Liver (tissue), 9 donors: ENCODE data around the gene DPEP2. TPM values are rescaled to one million over a fixed set of nuclear protein-coding genes. Genes with fewer than 3 reads are reported as not detected.

Source experiments
- DNase-seq: peaks from one replicate; pipeline ENCODE4 v3.0.0-alpha.2; 2017; ENCODE audit warnings: low spot score
- H3K27ac ChIP-seq, 2 donors: one replicate each; pipeline ENCODE4 v1.7.0; 2013; ENCODE audit warnings: inconsistent platforms in 2 of 2, low read length in 2 of 2, control low read depth in 1 of 2, low read depth in 1 of 2, mild to moderate bottlenecking in 1 of 2
- H3K27me3 ChIP-seq, 4 donors: one replicate each; pipeline versions ENCODE4 v1.6.1 to v1.7.0; 2013; ENCODE audit warnings: low read length in 3 of 4, inconsistent platforms in 1 of 4, mild to moderate bottlenecking in 1 of 4, moderate library complexity in 1 of 4; ENCODE audit not compliant: control insufficient read depth in 4 of 4, insufficient read depth in 4 of 4
- H3K36me3 ChIP-seq, 4 donors: one replicate each; pipeline versions ENCODE4 v1.6.1 to v1.7.0; 2013; ENCODE audit warnings: low read length in 3 of 4, mild to moderate bottlenecking in 3 of 4, low read depth in 1 of 4, moderate library complexity in 1 of 4; ENCODE audit not compliant: control insufficient read depth in 4 of 4, insufficient read depth in 3 of 4
- H3K4me1 ChIP-seq, 4 donors: one replicate each; pipeline versions ENCODE4 v1.6.1 to v1.7.0; 2013; ENCODE audit warnings: low read length in 3 of 4, mild to moderate bottlenecking in 3 of 4, moderate library complexity in 1 of 4; ENCODE audit not compliant: control insufficient read depth in 4 of 4, insufficient read depth in 4 of 4
- H3K4me3 ChIP-seq, 3 donors: one replicate each; pipeline versions ENCODE4 v1.6.1 to v1.7.0; 2013; ENCODE audit warnings: low read length in 3 of 3, control low read depth in 1 of 3, low read depth in 1 of 3, mild to moderate bottlenecking in 1 of 3
- H3K9ac ChIP-seq, 2 donors: one replicate each; pipeline ENCODE4 v1.7.0; 2013; ENCODE audit warnings: low read length in 2 of 2, mild to moderate bottlenecking in 2 of 2, moderate library complexity in 2 of 2, control low read depth in 1 of 2, low read depth in 1 of 2
- H3K9me3 ChIP-seq, 4 donors: one replicate each; pipeline versions ENCODE4 v1.6.1 to v1.7.0; 2013; ENCODE audit warnings: low read length in 3 of 4; ENCODE audit not compliant: control insufficient read depth in 4 of 4
- EGR1 ChIP-seq, 2 donors: IDR thresholded peaks; 2 replicates each; pipeline ENCODE4 v1.6.1; 2016 to 2018; ENCODE audit warnings: antibody characterized with exemption in 2 of 2, low read depth in 2 of 2
- FOXA1 ChIP-seq: IDR thresholded peaks from 2 replicates; pipeline ENCODE4 v1.6.1; 2016; ENCODE audit warnings: antibody characterized with exemption
- FOXA2 ChIP-seq: IDR thresholded peaks from 2 replicates; pipeline ENCODE4 v1.6.1; 2016; ENCODE audit warnings: antibody characterized with exemption
- GABPA ChIP-seq, 2 donors: IDR thresholded peaks in 1 of 2; conservative IDR thresholded peaks in 1 of 2; 2 replicates each; pipeline ENCODE4 v1.6.1; 2016; ENCODE audit warnings: antibody characterized with exemption in 2 of 2, mild to moderate bottlenecking in 1 of 2, moderate library complexity in 1 of 2
- HNF4A ChIP-seq, 2 donors: conservative IDR thresholded peaks; 2 replicates each; pipeline ENCODE4 v1.6.1; 2016; ENCODE audit warnings: antibody characterized with exemption in 2 of 2, mild to moderate bottlenecking in 2 of 2
- HNF4G ChIP-seq: IDR thresholded peaks from 2 replicates; pipeline ENCODE4 v1.6.1; 2016; ENCODE audit warnings: antibody characterized with exemption
- JUND ChIP-seq, 2 donors: IDR thresholded peaks; 2 replicates each; pipeline ENCODE4 v1.6.1; 2016; ENCODE audit warnings: antibody characterized with exemption in 2 of 2
- NR2F2 ChIP-seq: IDR thresholded peaks from 2 replicates; pipeline ENCODE4 v1.6.1; 2016; ENCODE audit warnings: antibody characterized with exemption
- RAD21 ChIP-seq, 2 donors: IDR thresholded peaks; 2 replicates each; pipeline ENCODE4 v1.6.1; 2016; ENCODE audit warnings: antibody characterized with exemption in 2 of 2, mild to moderate bottlenecking in 2 of 2
- RXRA ChIP-seq, 2 donors: IDR thresholded peaks; 2 replicates each; pipeline ENCODE4 v1.6.1; 2017 to 2018; ENCODE audit warnings: antibody characterized with exemption in 2 of 2, mild to moderate bottlenecking in 1 of 2
- SP1 ChIP-seq: IDR thresholded peaks from 2 replicates; pipeline ENCODE4 v1.6.1; 2018; ENCODE audit warnings: antibody characterized with exemption, mild to moderate bottlenecking
- TAF1 ChIP-seq: conservative IDR thresholded peaks from 2 replicates; pipeline ENCODE4 v1.6.1; 2016; ENCODE audit warnings: antibody characterized with exemption, mild to moderate bottlenecking
- YY1 ChIP-seq: IDR thresholded peaks from 2 replicates; pipeline ENCODE4 v1.6.1; 2016; ENCODE audit warnings: antibody characterized with exemption, mild to moderate bottlenecking
- WGBS: extraction: QIAGEN DNeasy Blood & Tissue Kit; methylation state at CpG from one replicate; pipeline ENCODE4 v1.1.7; 2013; 5-methylcytosine and 5-hydroxymethylcytosine counted together
- polyA plus RNA-seq, 2 donors: library from polyadenylated mRNA; stranded (reverse) in 1 of 2; unstranded in 1 of 2; fragments of 200-250 nt in 1 of 2; fragments of >200 nt in 1 of 2; fragmentation: Nextera tagmentation in 1 of 2; extraction: Ambion mirVana in 1 of 2; gene quantifications; one replicate each; pipeline versions ENCODE4 v1.2.1 to v1.2.3, GENCODE V29; 2013 to 2015
- total RNA-seq, 2 donors: library from RNA; depleted of rRNA; stranded (reverse); fragments of >200 nt; gene quantifications; one replicate each; pipeline ENCODE4 v1.2.3, GENCODE V29; 2014
- TF ChIP-seq, protein P1 (sequence below): IDR thresholded peaks from 2 replicates; pipeline ENCODE4 v1.6.1; 2016; ENCODE audit warnings: antibody characterized with exemption
- TF ChIP-seq, protein P2 (sequence below): IDR thresholded peaks from 2 replicates; pipeline ENCODE4 v1.6.1; 2016; ENCODE audit warnings: antibody characterized with exemption
- TF ChIP-seq, protein P3 (sequence below): fragments of 150-350 bp; IDR thresholded peaks from 2 replicates; pipeline ENCODE4 v1.5.1; 2017; ENCODE audit warnings: improper control_type of control experiment, low read depth, low read length; ENCODE audit not compliant: missing input control
- TF ChIP-seq, protein P4 (sequence below): IDR thresholded peaks from 2 replicates; pipeline ENCODE4 v1.6.1; 2016; ENCODE audit warnings: antibody characterized with exemption
- donor health status: healthy.
- donor health status: healthy.
- donor health status: healthy.
- donor health status: healthy.
- donor health status: healthy.

Gene DPEP2
- total and polyA plus RNA-seq, 4 donors = 1.4 to 2.4 (median 1.9) TPM

DNA sequence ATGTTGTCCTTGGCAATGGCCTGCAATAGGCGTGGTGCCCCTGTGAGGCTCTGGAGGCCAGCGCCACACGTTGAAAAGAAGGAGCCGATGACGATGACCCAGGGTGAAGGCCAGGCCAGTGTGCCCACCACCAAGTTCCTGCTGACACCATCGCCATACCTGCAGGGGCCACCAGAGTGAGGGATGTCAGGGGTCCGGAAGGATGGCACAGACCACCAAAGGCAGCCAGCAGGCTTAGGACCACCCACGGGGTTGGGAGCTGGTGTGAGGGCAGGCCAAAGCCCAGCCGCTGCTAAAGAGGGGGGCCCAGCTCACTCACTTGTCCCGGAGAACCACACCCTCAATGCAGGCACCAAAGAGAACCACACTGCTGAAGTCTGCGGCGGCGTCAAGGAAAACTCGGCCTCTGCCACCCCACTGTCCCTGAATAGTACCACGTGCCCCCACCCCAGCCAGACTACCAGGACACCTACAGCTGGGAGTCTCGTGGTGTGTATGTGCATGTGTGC is 48.9 kb downstream of the DPEP2 start:
- H3K4me1 ChIP-seq = peaks cover 10 to 32% (median 27%) of the 10 kb centered on the region in 4 donors
- no peaks in the 10 kb centered on the region for H3K27me3 ChIP-seq
- no peak overlapping the region for H3K27ac ChIP-seq
- H3K9me3 ChIP-seq = no peaks in the 10 kb centered on the region
- peaks cover 9 to 63% (median 24%) of the 10 kb centered on the region in 4 donors for H3K36me3 ChIP-seq
- TF ChIP-seq, protein P1, sequence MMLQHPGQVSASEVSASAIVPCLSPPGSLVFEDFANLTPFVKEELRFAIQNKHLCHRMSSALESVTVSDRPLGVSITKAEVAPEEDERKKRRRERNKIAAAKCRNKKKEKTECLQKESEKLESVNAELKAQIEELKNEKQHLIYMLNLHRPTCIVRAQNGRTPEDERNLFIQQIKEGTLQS = no peak
- TF ChIP-seq SP1 = no peak
- TF ChIP-seq TAF1 = no peak
- TF ChIP-seq, protein P2, sequence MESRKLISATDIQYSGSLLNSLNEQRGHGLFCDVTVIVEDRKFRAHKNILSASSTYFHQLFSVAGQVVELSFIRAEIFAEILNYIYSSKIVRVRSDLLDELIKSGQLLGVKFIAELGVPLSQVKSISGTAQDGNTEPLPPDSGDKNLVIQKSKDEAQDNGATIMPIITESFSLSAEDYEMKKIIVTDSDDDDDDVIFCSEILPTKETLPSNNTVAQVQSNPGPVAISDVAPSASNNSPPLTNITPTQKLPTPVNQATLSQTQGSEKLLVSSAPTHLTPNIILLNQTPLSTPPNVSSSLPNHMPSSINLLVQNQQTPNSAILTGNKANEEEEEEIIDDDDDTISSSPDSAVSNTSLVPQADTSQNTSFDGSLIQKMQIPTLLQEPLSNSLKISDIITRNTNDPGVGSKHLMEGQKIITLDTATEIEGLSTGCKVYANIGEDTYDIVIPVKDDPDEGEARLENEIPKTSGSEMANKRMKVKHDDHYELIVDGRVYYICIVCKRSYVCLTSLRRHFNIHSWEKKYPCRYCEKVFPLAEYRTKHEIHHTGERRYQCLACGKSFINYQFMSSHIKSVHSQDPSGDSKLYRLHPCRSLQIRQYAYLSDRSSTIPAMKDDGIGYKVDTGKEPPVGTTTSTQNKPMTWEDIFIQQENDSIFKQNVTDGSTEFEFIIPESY = no peak
- no peak for TF ChIP-seq JUND (IDR thresholded peaks at IDR 0.05)
- TF ChIP-seq, protein P3, sequence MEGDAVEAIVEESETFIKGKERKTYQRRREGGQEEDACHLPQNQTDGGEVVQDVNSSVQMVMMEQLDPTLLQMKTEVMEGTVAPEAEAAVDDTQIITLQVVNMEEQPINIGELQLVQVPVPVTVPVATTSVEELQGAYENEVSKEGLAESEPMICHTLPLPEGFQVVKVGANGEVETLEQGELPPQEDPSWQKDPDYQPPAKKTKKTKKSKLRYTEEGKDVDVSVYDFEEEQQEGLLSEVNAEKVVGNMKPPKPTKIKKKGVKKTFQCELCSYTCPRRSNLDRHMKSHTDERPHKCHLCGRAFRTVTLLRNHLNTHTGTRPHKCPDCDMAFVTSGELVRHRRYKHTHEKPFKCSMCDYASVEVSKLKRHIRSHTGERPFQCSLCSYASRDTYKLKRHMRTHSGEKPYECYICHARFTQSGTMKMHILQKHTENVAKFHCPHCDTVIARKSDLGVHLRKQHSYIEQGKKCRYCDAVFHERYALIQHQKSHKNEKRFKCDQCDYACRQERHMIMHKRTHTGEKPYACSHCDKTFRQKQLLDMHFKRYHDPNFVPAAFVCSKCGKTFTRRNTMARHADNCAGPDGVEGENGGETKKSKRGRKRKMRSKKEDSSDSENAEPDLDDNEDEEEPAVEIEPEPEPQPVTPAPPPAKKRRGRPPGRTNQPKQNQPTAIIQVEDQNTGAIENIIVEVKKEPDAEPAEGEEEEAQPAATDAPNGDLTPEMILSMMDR = no peak
- TF ChIP-seq GABPA (IDR thresholded peaks at IDR 0.05 in 1 of 2, conservative IDR thresholded peaks at IDR 0.05 in 1 of 2) = no peak
- no peak for TF ChIP-seq RAD21 (IDR thresholded peaks at IDR 0.05)
- no peak for TF ChIP-seq HNF4G
- TF ChIP-seq FOXA1 = no peak
- TF ChIP-seq, protein P4, sequence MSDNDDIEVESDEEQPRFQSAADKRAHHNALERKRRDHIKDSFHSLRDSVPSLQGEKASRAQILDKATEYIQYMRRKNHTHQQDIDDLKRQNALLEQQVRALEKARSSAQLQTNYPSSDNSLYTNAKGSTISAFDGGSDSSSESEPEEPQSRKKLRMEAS = no peak
- no peak for TF ChIP-seq YY1
- TF ChIP-seq HNF4A (conservative IDR thresholded peaks at IDR 0.05) = no peak
- no peak for TF ChIP-seq FOXA2
- TF ChIP-seq RXRA (IDR thresholded peaks at IDR 0.05) = no peak
- no peak for TF ChIP-seq NR2F2
- WGBS = 92% methylated on average over 16 of the region's 16 CpGs
- no peak for DNase-seq
- H3K9ac ChIP-seq = no peak overlapping the region
- H3K4me3 ChIP-seq = no peak overlapping the region

DNA sequence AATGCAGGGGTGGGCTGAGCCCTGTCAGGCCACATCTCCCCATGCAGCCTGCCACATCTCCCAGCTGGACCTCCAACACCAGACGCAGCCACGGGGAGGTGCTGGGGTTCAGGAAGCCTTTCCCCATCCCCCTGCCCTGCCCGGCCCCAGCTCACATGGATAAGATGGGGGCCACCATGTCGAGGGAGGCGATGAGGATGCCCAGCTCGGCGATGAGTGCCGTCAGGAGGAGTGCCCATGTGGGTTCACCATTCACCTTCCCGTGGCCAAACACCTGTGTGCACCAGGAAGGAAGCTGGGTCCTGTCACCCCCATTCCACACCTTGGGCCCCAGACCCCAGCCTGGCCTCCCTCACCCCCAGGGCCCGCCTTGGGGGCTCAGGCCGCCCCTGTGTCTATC is 49.6 kb downstream of the DPEP2 start:
- TF ChIP-seq YY1 (no peak), RAD21 (IDR thresholded peaks at IDR 0.05) (no peak), GABPA (IDR thresholded peaks at IDR 0.05 in 1 of 2, conservative IDR thresholded peaks at IDR 0.05 in 1 of 2) (no peak), EGR1 (IDR thresholded peaks at IDR 0.05; ENCODE audit: low read depth in 2 of 2) (no peak), HNF4A (conservative IDR thresholded peaks at IDR 0.05) (no peak), SP1 (no peak), NR2F2 (no peak), JUND (IDR thresholded peaks at IDR 0.05) (no peak), FOXA2 (no peak), FOXA1 (no peak), HNF4G (no peak), RXRA (IDR thresholded peaks at IDR 0.05) (no peak)
- TF ChIP-seq, protein P4 = no peak
- TF ChIP-seq, protein P3 = no peak
- TF ChIP-seq, protein P2 = no peak
- no peaks in the 10 kb centered on the region for H3K27me3 ChIP-seq
- H3K36me3 ChIP-seq = peaks cover 12 to 65% (median 24%) of the 10 kb centered on the region in 4 donors
- peaks cover 7 to 29% (median 23%) of the 10 kb centered on the region in 4 donors for H3K4me1 ChIP-seq
- no peak for DNase-seq
- H3K9ac ChIP-seq = no peak overlapping the region
- no peaks in the 10 kb centered on the region for H3K9me3 ChIP-seq
- 94% methylated on average over 11 of the region's 11 CpGs for WGBS
- H3K27ac ChIP-seq = no peak overlapping the region
- H3K4me3 ChIP-seq = no peak overlapping the region
